Skeletal muscle tissue (tissue), 1 donor: Measurements from ENCODE around the gene MT2A. TPM values are rescaled to one million over a fixed set of nuclear protein-coding genes. Genes with fewer than 3 reads are reported as not detected.

Experiments
- total RNA-seq: library from RNA; depleted of rRNA; stranded (reverse); fragments of >200 nt; gene quantifications from one replicate; pipeline ENCODE4 v1.2.3, GENCODE V29; 2014

MT2A gene
- total RNA-seq, 1 donor from 2014 or later = 2.1 TPM

Other genes starting within 250 kb of the MT2A start
- 130 TPM for gene AMFR, start 183.0 kb upstream of the MT2A start, total RNA-seq
- gene NUDT21, start 157.3 kb upstream of the MT2A start, total RNA-seq = 54.8 TPM
- gene OGFOD1, start 157.0 kb upstream of the MT2A start, total RNA-seq = 21.4 TPM
- gene BBS2, start 88.6 kb upstream of the MT2A start, total RNA-seq = 86.1 TPM
- gene MT4, start 43.5 kb upstream of the MT2A start, total RNA-seq = not detected
- 1.0 TPM for gene MT3, start 19.1 kb upstream of the MT2A start, total RNA-seq
- 18.8 TPM for gene MT1E, start 17.2 kb downstream of the MT2A start, total RNA-seq
- gene MT1M, start 24.1 kb downstream of the MT2A start, total RNA-seq = 2.1 TPM
- gene MT1A, start 30.1 kb downstream of the MT2A start, total RNA-seq = not detected
- not detected for gene MT1B, start 43.3 kb downstream of the MT2A start, total RNA-seq
- not detected for gene MT1F, start 49.4 kb downstream of the MT2A start, total RNA-seq
- gene MT1G, start 59.5 kb downstream of the MT2A start, total RNA-seq = not detected
- gene MT1H, start 61.2 kb downstream of the MT2A start, total RNA-seq = not detected
- gene MT1X, start 73.9 kb downstream of the MT2A start, total RNA-seq = 11.5 TPM
- 54.8 TPM for gene NUP93, start 121.5 kb downstream of the MT2A start, total RNA-seq